ENCODE data around the gene ZCCHC24.

DNA sequence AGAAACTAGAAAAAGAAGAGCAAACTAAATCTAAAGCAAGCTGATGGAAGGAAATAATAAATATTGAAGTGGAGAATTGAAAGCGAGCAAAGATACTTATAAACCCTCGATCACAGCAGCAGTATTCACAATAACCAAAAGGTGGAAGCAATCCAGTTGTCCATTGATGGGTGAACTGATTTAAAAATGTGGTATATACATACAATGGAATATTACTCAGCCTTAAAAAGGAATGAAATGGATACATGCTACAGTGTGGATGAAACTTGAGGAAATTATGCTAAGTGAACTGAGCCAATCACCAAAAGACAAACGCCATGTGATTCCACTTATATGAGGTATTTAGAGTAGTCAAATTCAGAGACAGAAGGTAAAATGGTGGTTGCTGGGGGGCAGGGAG, 17.5 kb downstream of the ZCCHC24 start:
- TF ChIP-seq, protein P1, sequence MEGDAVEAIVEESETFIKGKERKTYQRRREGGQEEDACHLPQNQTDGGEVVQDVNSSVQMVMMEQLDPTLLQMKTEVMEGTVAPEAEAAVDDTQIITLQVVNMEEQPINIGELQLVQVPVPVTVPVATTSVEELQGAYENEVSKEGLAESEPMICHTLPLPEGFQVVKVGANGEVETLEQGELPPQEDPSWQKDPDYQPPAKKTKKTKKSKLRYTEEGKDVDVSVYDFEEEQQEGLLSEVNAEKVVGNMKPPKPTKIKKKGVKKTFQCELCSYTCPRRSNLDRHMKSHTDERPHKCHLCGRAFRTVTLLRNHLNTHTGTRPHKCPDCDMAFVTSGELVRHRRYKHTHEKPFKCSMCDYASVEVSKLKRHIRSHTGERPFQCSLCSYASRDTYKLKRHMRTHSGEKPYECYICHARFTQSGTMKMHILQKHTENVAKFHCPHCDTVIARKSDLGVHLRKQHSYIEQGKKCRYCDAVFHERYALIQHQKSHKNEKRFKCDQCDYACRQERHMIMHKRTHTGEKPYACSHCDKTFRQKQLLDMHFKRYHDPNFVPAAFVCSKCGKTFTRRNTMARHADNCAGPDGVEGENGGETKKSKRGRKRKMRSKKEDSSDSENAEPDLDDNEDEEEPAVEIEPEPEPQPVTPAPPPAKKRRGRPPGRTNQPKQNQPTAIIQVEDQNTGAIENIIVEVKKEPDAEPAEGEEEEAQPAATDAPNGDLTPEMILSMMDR (IDR thresholded peaks at IDR 0.05; ENCODE audit: low read depth, low read length, poor library complexity, severe bottlenecking), result no peak
- TF ChIP-seq EZH2phosphoT487 (IDR thresholded peaks at IDR 0.05; ENCODE audit: borderline replicate concordance, low read length), result no peak

Data from DOHH2 (cell line).